GM13976 (cell line): ENCODE data around the gene HSPB8.

Experiments
- DNase-seq: peaks from one replicate; pipeline ENCODE4 v3.0.0; 2012; ENCODE audit warnings: low spot score
- CTCF ChIP-seq: IDR thresholded peaks from 2 replicates; pipeline ENCODE4 v1.5.1; 2012; ENCODE audit warnings: borderline replicate concordance, mild to moderate bottlenecking; ENCODE audit not compliant: insufficient read depth; ENCODE audit errors: extremely low read depth, missing control alignments, control extremely low read depth
- in situ Hi-C: fragments of 300-500 bp; cut with MboI; formaldehyde crosslinking; loops from one replicate; pipeline ENCODE4 v1.12.0; 2022; ENCODE audit warnings: low sequenced_read_pairs, mixed read lengths, inconsistent platforms; ENCODE audit not compliant: unreplicated experiment

The HSPB8 gene

GRCh38 chr12:119177724-119178380, 879 bp upstream of the HSPB8 start:
- no peak for TF ChIP-seq CTCF
- no peak for DNase-seq
- in situ Hi-C loops: no loop called here

GRCh38 chr12:119179335-119180021, 747 bp downstream of the HSPB8 start:
- no peak for TF ChIP-seq CTCF
- in situ Hi-C loops: no loop called here
- DNase-seq: no peak

GRCh38 chr12:119180380-119181040, 1.8 kb downstream of the HSPB8 start:
- in situ Hi-C loops: no loop called here
- TF ChIP-seq CTCF: no peak
- no peak for DNase-seq

- in situ Hi-C loops: no loop called here
- no peak for TF ChIP-seq CTCF
- DNase-seq: no peak
Observed at GRCh38 chr12:119181202-119181601, 2.5 kb downstream of the HSPB8 start.

GRCh38 chr12:119181944-119182343, 3.2 kb downstream of the HSPB8 start:
- TF ChIP-seq CTCF: no peak
- DNase-seq: no peak
- in situ Hi-C loops: no loop called here

- in situ Hi-C loops: no loop called here
Observed at GRCh38 chr12:119182701-119183493, 4.2 kb downstream of the HSPB8 start.

More at GRCh38 chr12:119182701-119183493, 4.2 kb downstream of the HSPB8 start:
- TF ChIP-seq CTCF: no peak
- DNase-seq: no peak
